HG03066 (cell line): Measurements from ENCODE around the gene C12orf76.
"Not testable (repeated sequence)": the region's sequence is repeated elsewhere in the genome, so short reads cannot be mapped to it uniquely, and the experiment has no call there.

ENCODE experiments used
- ATAC-seq: cut with Tn5 transposase; IDR thresholded peaks from one replicate; pipeline ENCODE4 v1.9.1; 2021; ENCODE audit warnings: low read depth; ENCODE audit not compliant: unreplicated experiment

Gene C12orf76

GRCh38 chr12:110028323-110028722 lies 20.0 kb downstream of the C12orf76 start:
- no peak for ATAC-seq

- ATAC-seq, result no peak
These were observed 24.3 kb downstream of the C12orf76 start for GRCh38 chr12:110024051-110024450.

DNA sequence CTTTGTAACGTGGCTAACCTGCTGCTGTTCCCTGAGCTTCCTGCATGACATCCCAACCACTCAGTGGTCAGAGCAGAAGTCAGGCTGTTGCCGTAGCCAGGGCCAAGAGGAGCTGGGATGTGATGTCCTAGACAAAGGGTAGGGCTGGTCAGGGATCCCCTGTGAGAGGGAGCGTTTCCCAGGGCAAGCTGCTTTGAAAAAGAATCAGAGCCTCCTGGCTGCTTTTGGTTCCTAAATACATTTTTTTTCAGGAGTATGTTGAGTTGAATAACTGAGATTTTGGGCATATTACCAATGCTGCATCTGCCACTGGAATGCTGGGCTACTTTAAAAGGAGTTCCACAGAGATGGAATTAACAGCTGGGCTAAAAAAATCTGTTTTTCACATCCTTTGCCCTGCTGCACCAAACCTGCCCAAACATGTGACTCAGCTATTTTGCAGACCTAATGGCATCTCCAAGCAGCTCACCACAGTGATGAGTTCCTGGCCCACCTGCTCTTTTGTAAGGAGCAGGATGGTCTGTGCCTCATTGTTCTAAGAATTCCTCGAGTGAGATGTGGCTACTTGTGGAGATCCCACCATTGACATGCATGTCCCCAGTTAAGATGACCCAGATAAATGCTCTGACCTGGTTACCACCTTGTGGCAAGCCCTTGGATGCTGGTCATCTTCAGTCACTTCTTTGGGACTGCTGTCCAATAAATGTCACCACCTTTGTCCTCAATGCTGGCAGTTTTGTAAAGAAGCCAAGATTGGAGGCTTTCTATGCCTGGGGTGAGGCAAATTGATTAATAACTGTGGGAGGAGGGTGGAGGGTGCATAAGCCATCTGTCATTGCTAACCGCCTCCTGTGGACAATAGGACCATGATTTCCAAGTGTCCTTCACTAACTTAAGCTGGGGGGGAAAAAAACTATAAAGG lies 25.0 kb downstream of the C12orf76 start:
- ATAC-seq, result no peak

DNA sequence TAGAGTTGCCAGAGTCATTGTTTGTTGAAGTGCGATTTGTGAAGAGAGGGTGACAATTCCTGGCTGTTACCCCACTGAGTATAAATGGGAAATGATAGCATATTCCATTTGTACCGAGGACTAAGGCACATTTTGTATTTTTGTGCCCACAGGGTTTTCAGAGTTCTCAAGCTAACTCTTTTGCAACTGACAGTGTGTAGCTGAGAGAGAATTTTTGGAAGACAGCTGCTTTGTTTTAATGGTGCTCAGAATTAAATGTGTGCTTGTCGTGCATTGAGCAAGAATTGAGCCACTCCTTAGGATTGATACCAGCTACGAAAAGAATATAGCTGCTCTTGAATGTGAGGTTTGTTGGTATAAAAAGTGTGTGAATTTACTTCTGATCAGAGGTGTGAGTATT lies 27.4 kb downstream of the C12orf76 start:
- no peak for ATAC-seq

- no peak for ATAC-seq
These were observed 33.2 kb downstream of the C12orf76 start for GRCh38 chr12:110015132-110015531.

DNA sequence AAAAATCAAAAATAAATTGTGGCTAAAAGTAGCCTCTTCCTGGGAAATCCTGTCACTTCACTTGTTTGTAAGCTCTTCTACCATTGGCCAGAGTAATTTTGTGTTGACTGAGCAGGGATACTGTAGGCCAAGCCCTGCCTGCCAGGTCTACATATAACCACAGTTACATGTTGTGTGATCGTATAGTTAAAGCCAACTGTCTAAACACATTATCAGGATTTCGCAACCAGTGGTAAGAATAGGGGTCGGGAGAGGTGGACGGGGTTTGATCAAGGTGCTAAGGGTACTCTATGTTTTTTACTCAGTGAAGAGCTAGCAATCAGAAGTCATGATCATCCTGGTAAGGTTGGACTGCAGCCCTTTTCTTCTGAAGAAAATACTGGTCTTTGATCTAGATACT lies 35.7 kb downstream of the C12orf76 start:
- no peak for ATAC-seq

DNA sequence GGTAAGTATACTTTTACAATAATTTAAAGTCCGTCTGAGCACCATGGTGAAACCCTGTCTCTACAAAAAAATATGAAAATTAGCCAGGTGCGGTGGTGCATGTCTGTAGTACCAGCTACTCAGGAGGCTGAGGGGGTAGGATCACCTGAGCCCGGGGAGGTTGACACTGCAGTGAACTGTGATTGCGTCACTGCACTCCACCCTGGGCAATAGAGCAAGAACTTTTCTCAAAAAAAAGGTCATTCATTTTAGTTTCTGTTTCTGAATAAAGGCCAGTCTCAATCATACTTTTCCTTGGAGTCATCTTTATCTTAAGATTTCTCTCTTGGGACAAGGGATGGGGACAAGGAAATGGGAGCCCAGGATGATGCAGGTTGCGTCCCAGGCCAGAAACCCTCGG lies 36.2 kb downstream of the C12orf76 start:
- peak; percentile 61 for ATAC-seq

DNA sequence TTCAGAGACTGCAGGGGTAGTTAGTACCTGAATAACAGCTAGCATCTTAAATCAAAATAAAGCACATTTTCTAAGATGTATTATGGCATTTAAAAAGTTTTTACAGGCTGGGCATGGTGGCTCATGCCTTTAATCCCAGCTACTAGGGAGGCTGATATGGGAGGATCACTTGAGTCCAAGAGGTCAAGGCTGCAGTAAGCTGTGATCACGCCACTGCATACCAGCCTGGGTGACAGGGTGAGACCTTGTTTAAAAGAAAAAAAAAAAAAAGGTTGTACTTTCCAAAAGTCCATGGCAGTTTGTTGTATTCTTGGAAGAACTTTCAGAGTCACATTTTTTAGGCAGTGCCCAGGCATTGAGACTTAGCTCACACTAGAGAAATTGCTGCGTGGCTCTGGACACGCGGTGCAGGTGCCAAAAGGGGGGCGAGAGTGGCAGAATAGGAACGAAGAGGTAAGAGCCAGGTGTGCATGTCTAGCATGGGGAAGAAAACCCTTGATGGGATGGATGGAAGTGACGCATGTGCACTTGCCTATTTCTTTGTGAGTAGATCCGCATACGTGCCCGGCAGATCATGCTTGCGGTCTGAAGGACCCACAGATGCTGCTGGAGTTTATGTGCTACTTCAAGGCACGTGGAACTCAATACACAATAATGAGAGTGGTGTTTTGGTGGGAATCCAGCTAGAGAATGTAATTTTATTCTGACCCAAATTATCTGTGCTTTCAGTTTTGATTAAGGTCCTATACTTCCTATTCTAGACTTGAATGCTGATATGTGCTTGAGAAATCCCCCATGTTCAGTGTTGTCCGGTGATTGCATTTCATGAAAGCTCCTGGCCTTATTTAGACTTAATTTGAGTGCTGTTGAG lies 37.2 kb downstream of the C12orf76 start:
- ATAC-seq, result no peak

- not testable (repeated sequence) for ATAC-seq
These were observed 39.5 kb downstream of the C12orf76 start for GRCh38 chr12:110008681-110009398.

GRCh38 chr12:110007881-110008280 lies 40.4 kb downstream of the C12orf76 start:
- ATAC-seq, result no peak

DNA sequence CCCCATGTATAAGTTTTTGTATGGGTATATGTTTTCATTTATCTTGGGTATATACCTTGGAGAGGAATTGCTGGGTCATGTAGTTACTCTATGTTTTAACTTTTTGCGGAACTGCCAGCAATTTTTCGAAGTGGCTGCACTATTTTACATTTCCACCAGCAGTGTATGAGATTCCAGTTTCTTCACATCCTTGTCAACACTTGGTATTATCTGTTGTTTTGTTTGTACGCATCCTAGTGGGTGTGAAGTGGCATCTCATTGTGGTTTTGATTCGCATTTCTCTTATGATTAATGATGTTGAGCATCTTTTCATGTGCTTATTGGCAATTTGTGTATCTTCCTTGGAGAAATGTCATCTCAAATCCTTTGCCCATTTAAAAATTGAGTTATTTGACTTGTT lies 42.2 kb downstream of the C12orf76 start:
- no peak for ATAC-seq

GRCh38 chr12:110005319-110005973 lies 42.9 kb downstream of the C12orf76 start:
- peak; percentile 60 for ATAC-seq

- ATAC-seq, result peak; percentile 55
These were observed 43.7 kb downstream of the C12orf76 start for GRCh38 chr12:110004598-110004997.

GRCh38 chr12:110002676-110003515 lies 45.4 kb downstream of the C12orf76 start:
- ATAC-seq, result no peak

DNA sequence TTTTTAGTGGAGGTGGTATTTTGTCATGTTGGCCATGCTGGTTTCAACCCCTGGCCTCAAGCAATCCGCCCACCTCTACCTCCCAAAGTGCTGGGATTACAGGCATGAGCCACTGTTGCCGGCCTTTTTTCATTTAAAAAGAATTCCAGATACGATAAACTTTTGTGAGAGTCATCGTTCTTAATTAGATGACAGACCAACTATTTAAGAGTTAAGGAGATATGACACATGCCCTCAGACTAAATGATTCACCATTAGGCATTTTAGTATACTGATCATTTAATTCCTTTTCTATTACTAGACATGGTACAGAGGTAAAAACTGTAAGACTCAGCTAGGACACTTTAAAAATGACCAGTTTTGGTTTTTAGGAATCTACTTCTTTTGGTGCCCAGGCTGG lies 46.7 kb downstream of the C12orf76 start:
- no peak for ATAC-seq

DNA sequence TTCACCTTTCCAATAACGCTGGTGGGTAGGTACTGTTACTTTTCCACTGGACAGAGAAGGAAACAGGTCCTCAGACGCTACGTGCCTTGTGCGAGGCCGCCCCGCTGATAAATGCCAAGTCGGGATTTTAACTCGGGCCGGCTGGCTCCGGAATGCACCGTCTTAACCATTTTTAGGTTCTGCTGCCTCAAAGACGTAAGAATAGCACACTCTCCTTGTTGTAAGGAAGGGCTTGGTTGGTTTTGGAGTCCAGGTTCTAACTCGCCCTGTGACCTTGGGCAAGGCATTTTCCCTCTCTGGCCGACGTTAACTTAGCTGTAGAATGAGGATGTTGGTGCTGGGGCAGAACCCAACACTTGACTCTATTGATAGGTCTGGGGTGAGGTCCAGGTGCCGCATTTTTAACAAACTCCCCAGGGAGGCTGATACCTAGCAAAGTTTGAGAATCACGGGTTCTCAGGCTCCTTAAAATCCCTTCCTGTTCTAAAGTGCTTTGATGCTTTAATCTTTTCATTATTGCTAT lies 48.3 kb downstream of the C12orf76 start:
- ATAC-seq, result no peak

GRCh38 chr12:109999649-109999971 lies 48.7 kb downstream of the C12orf76 start:
- no peak for ATAC-seq

DNA sequence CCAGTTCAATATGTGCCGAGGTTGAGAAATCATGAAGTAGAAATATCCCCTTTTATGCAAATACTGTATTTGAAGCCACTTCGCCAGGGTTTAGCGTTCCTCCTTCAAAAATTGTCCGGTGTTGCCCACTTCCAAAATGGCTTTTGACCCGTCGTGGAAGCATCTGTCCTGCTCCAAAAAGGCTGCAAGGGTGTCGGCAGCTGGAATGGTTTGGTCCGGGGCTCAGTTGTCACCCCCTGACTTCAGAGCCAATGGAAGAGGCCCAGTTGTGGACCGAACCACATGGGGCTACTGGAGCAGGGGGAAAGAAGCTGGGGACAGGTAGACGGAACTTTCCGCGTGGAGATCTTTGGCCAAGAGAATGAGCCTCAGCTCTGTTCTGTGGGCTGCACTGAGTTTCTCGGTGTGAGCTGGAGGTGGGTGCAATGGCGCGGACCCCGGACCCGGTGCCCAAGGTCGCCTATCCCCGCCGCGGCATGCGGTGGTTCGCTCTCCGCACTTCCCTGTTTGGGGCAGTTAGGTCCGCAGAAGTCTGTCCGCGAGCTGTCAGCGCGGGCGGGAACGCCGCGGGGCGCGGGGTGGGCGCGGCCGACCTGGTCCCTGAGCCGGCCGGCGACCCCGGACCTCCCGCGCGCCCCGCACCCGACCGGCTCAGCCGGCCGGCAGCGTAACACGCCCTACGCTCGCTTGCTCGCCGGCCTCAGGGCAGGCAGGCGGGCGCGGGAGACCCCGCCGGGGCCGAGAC lies 49.2 kb downstream of the C12orf76 start, which contains the start of gene ANKRD13A:
Gene ANKRD13A (plus strand): TSS at position 527 of the 745 bp plus-strand sequence. CDS start 259 bp downstream, outside the sequence.
- ATAC-seq, result peak; percentile 54
